Psoas muscle (tissue), 8 donors: ENCODE measurements around the gene COL5A2. TPM values are rescaled to one million over a fixed set of nuclear protein-coding genes. Genes with fewer than 3 reads are reported as not detected.

Experiments used
- ATAC-seq, 4 donors: fragments of 200-7000 bp; cut with Tn5 transposase; one replicate each; pipeline ENCODE4 v1.9.1; 2020; ENCODE audit warnings: moderate library complexity in 3 of 4, mild to moderate bottlenecking in 2 of 4
- DNase-seq, 2 donors: peaks; one replicate each; pipeline ENCODE4 v3.0.0-alpha.2; 2020
- H3K27ac ChIP-seq: fragments of 200-600 bp; one replicate; pipeline ENCODE4 v1.8.0; 2022
- H3K27me3 ChIP-seq, 3 donors: fragments of 200-600 bp in 1 of 3; one replicate each; pipeline versions ENCODE4 v1.6.1 to v1.8.0; 2013 to 2022; ENCODE audit warnings: low read length in 2 of 3, mild to moderate bottlenecking in 2 of 3, moderate library complexity in 1 of 3; ENCODE audit not compliant: insufficient read depth in 3 of 3
- H3K36me3 ChIP-seq, 2 donors: fragments of 200-600 bp in 1 of 2; one replicate each; pipeline versions ENCODE4 v1.6.1 to v1.8.0; 2013 to 2022; ENCODE audit warnings: low read depth in 1 of 2, mild to moderate bottlenecking in 1 of 2, moderate library complexity in 1 of 2; ENCODE audit not compliant: insufficient read depth in 1 of 2
- H3K4me1 ChIP-seq: fragments of 200-600 bp; one replicate; pipeline ENCODE4 v1.8.0; 2022
- H3K4me3 ChIP-seq: fragments of 200-600 bp; one replicate; pipeline ENCODE4 v1.8.0; 2022; ENCODE audit warnings: mild to moderate bottlenecking
- H3K9me3 ChIP-seq: fragments of 200-600 bp; one replicate; pipeline ENCODE4 v1.8.0; 2022
- CTCF ChIP-seq: fragments of 200-600 bp; IDR thresholded peaks from one replicate; pipeline ENCODE4 v1.8.0; 2022; ENCODE audit warnings: antibody characterized with exemption
- whole genome bisulfite sequencing, 3 donors: extraction: QIAGEN DNeasy Blood & Tissue Kit; methylation state at CpG; one replicate each; pipeline versions ENCODE4 v1.1.6 to v1.1.7; 2013; 5-methylcytosine and 5-hydroxymethylcytosine counted together
- intact Hi-C, 2 donors: fragments of 100-400 bp; cut with DNase I; formaldehyde crosslinking; loops; one replicate each; pipeline versions ENCODE4 v1.11.0 to v1.14.2; 2022
- polyA plus RNA-seq, 3 donors: library from polyadenylated mRNA; stranded (reverse); fragments of 200-250 nt; gene quantifications; one replicate each; pipeline ENCODE4 v1.2.3, GENCODE V29; 2013
- total RNA-seq, 4 donors: library from RNA; stranded (reverse); fragmentation: NEBNext Ultra II Directional in 2 of 4; extraction: Animal tissue kit (Norgen Biotek cat#: 25700) in 2 of 4; gene quantifications; one replicate each; pipeline versions ENCODE4 v1.2.1 to v1.2.4, GENCODE V29; 2021 to 2023
- donor health status: healthy with polysubstance abuse.
- donor health status: DM: no; HTN: no; CAD: no; lungs with moderate emphysema.
- donor health status: Bipolar disorder and iron deficiency.
- donor health status: healthy.
- donor health status: DM: yes; HTN: yes; CAD: no.
- donor health status: DM: no; HTN: no; CAD: no.
- donor health status: DM: no; HTN: no; CAD: no.
- donor health status: DM: yes; HTN: yes; CAD: no.

COL5A2 gene
- total and polyA plus RNA-seq, 7 donors = 2.3 to 16.8 (median 3.9) TPM

GRCh38 chr2:189037518-189037917, 142.0 kb downstream of the COL5A2 start:
- no peaks in the 10 kb centered on the region for H3K9me3 ChIP-seq
- no peaks in the 10 kb centered on the region for H3K4me1 ChIP-seq
- intact Hi-C loops = no loop called here
- ATAC-seq (no peak), DNase-seq (no peak)
- 90 to 97% (median 90%) methylated on average over 1 of the region's 1 CpG for WGBS, 3 donors
- no peak overlapping the region for H3K4me3 ChIP-seq
- no peaks in the 10 kb centered on the region for H3K27me3 ChIP-seq
- peaks cover 0 to 77% of the 10 kb centered on the region in 2 donors for H3K36me3 ChIP-seq
- H3K27ac ChIP-seq = no peak overlapping the region
- TF ChIP-seq CTCF = no peak

GRCh38 chr2:189024901-189025618, 154.5 kb downstream of the COL5A2 start:
- H3K9me3 ChIP-seq = no peaks in the 10 kb centered on the region
- H3K27me3 ChIP-seq = no peaks in the 10 kb centered on the region
- peak; percentile 17 for TF ChIP-seq CTCF
- ATAC-seq (no peak), DNase-seq (no peak)
- H3K27ac ChIP-seq = no peak overlapping the region
- no peaks in the 10 kb centered on the region for H3K36me3 ChIP-seq
- H3K4me3 ChIP-seq = no peak overlapping the region
- no peaks in the 10 kb centered on the region for H3K4me1 ChIP-seq
- WGBS, 3 donors = 19 to 43% (median 24%) methylated on average over 3 of the region's 3 CpGs
- intact Hi-C loops = no loop called here

GRCh38 chr2:189022492-189022891, 157.1 kb downstream of the COL5A2 start:
- Histone ChIP-seq H3K4me3 (no peak overlapping the region), H3K27ac (peak overlapping the region; percentile 19), H3K36me3 (no peaks in the 10 kb centered on the region), H3K27me3 (no peaks in the 10 kb centered on the region), H3K9me3 (no peaks in the 10 kb centered on the region), H3K4me1 (no peaks in the 10 kb centered on the region)
- ATAC-seq (peak in 1 of 4 donors; percentile 52), DNase-seq (no peak)
- TF ChIP-seq CTCF = no peak
- 51 to 55% (median 53%) methylated on average over 3 of the region's 3 CpGs for WGBS, 3 donors
- intact Hi-C loops = no loop called here

GRCh38 chr2:189022053-189022481, 157.5 kb downstream of the COL5A2 start:
- Histone ChIP-seq H3K36me3 (no peaks in the 10 kb centered on the region), H3K9me3 (no peaks in the 10 kb centered on the region), H3K4me3 (no peak overlapping the region), H3K27ac (peak overlapping the region; percentile 28), H3K4me1 (no peaks in the 10 kb centered on the region), H3K27me3 (no peaks in the 10 kb centered on the region)
- DNase-seq (peak in 1 of 2 donors; percentile 14), ATAC-seq (peak; percentile 39 to 80 (median 69))
- WGBS, 3 donors = 17 to 32% (median 18%) methylated on average over 7 of the region's 7 CpGs
- TF ChIP-seq CTCF = no peak
- intact Hi-C loops = no loop called here

GRCh38 chr2:189020179-189020578, 159.4 kb downstream of the COL5A2 start:
- Histone ChIP-seq H3K27me3 (no peaks in the 10 kb centered on the region), H3K9me3 (no peaks in the 10 kb centered on the region), H3K36me3 (no peaks in the 10 kb centered on the region), H3K27ac (no peak overlapping the region), H3K4me3 (no peak overlapping the region), H3K4me1 (no peaks in the 10 kb centered on the region)
- DNase-seq = no peak
- no peak for ATAC-seq
- intact Hi-C loops = no loop called here
- no peak for TF ChIP-seq CTCF
- WGBS, 3 donors = 24 to 61% (median 38%) methylated on average over 1 of the region's 1 CpG
